GM19239 (cell line): ENCODE data around the gene CBS.
"Not testable (repeated sequence)": the region's sequence is repeated elsewhere in the genome, so short reads cannot be mapped to it uniquely, and the experiment has no call there.

Experiments used
- DNase-seq: peaks from one replicate; pipeline ENCODE4 v3.0.0; 2011; ENCODE audit warnings: low spot score; ENCODE audit not compliant: insufficient read length
- FAIRE-seq: peaks from 2 replicates; lab custom pipeline; 2011; peaks lifted over from hg19 to GRCh38; lab: Jason Lieb, UNC

CBS gene

DNA sequence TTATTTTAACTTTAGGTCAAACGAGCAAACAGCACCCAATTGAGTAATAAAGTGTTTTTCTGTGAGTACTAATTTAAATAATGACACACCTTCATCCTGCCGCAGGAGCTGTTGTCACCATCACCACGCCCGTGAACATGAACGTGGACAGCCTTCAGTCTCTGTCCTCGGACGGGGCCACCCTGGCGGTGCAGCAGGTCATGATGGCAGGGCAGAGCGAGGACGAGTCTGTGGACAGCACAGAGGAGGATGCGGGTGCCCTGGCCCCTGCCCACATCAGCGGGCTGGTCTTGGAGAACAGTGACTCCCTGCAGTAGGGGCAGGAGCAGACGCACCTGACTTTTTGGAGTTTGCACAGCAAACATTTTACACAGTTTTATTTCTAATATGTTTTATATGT, 45.9 kb downstream of the CBS start:
- DNase-seq (no peak), FAIRE-seq (no peak)

- no peak for FAIRE-seq
Observed at GRCh38 chr21:43027846-43028731, 47.5 kb downstream of the CBS start.

DNA sequence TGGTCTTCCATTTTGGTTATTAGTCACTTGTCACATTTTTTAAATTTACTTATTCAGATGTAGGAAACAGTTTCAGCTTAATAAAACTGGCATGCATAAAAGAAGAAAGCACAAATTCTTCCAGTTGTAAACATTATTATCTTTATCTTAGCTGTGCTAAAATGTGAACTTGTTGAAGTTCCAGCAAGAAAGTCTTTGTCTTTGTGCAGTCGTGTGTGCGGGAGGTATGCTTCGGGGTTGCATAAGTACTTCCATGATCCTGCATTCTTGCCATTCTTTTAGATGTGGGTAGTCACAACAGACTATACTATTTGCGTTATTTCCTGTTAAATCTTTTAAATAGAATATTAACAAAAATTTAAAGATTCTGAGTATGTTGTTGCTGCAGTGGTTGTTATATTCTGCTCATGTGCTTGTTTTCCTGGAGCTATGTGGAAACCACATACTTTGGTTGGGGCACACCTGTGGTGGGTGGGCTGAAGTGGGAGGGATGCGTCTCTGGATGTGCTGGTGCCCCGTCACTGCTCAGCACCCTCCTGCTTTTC, 49.9 kb downstream of the CBS start:
- DNase-seq: no peak
- no peak for FAIRE-seq

More at GRCh38 chr21:43027846-43028731, 47.5 kb downstream of the CBS start:
- DNase-seq: no peak

DNA sequence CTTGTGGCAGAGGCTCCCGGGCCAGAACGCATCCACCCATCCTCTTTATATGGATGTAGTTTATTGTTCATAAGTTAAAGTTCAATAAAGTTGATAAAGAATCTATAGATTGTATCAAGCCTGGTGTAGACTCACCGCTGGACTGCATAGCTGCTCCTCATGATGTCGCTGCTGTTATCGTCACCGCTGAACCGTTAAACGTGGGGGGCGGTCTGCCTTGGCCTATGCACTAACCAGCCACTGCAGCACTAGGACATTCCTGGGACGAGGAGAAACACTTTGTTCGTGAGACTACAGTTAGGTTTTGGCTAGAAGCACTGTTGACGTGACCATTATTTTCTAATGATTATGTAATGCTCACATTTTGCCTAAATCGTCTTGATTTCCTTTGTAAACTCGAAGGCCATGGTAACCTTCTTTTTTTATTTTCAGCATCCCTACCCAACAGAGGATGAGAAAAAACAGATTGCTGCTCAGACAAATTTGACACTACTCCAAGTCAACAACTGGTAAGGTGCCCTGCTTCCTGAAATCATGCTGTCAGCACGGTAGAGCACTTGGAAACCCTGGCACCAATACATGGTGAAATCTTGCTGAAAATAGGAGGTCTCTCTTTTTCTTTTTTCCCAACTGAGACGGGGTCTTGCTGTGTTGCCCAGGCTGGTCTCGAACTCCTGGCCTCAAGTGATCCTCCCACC, 51.0 kb downstream of the CBS start:
- no peak for DNase-seq
- no peak for FAIRE-seq

GRCh38 chr21:43023175-43023574, 52.5 kb downstream of the CBS start:
- no peak for DNase-seq
- FAIRE-seq: no peak

- DNase-seq: no peak
- FAIRE-seq: no peak
Observed at GRCh38 chr21:43021756-43022600, 53.7 kb downstream of the CBS start.

- DNase-seq (no peak), FAIRE-seq (no peak)
Observed at GRCh38 chr21:43021191-43021590, 54.4 kb downstream of the CBS start.

DNA sequence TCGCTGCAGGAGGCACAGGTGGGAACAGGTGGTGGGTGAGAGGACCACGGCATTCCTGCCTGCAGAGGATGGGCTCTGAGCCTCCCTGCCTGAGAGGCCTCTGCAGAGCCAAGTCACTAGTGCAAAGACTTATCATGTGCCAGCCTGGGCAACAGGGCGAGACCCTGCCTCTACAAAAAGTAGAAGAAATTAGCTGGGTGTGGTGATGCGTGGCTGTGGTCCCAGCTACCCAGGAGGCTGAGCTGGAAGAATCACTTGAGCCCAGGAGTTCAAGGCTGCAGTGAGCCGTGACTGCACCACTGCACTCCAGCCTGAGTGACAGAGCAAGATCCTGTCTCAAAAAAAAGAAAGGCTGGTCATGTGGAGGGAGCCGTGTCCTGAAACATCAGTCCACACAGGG, 54.9 kb downstream of the CBS start:
- DNase-seq: no peak
- no peak for FAIRE-seq

DNA sequence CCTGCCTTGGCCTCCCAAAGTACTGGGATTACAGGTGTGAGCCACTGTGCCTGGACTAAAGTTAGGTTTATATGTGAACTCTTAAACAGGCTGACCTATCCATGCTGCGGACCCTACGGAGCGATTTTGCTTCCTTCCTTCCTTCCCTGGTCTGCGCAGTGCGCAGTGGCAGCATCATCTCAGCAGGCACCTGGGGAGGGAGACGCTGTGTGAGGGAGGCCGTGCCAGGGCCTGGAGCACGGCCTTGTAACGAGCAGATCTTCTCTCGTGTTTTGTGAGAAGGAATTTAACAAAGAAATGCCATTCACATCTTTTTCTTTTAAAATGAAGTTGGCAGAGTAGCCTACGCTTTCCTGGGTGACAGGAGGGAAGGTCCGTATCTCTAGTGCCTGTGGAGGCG, 55.5 kb downstream of the CBS start:
- FAIRE-seq (no peak), DNase-seq (no peak)

GRCh38 chr21:43018519-43018918, 57.1 kb downstream of the CBS start:
- DNase-seq: no peak
- FAIRE-seq: no peak

- DNase-seq (no peak), FAIRE-seq (no peak)
Observed at GRCh38 chr21:43016728-43017127, 58.9 kb downstream of the CBS start.

GRCh38 chr21:43015906-43016540, 59.6 kb downstream of the CBS start:
- DNase-seq: no peak
- FAIRE-seq: no peak

DNA sequence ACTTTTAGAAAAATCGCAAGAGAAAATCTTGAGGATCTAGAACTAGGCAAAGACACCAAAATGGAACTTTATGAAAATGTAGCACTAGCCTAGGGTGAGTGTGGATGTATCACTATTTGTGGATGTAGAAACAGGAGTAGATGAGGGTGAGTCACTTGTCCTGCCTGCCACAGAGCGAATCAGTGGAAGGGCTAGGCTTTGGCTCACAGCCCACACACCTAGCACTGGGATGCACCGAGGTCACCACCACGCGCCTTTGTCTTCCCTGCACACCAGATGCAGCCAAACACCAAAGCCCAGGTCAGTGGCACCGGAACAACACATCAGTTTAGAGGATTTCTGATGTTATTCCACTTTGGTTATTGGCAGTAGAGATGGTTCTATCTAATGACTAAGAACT, 63.0 kb downstream of the CBS start:
- DNase-seq: no peak
- no peak for FAIRE-seq

- DNase-seq: no peak
- no peak for FAIRE-seq
Observed at GRCh38 chr21:43006874-43007208, 68.8 kb downstream of the CBS start.

DNA sequence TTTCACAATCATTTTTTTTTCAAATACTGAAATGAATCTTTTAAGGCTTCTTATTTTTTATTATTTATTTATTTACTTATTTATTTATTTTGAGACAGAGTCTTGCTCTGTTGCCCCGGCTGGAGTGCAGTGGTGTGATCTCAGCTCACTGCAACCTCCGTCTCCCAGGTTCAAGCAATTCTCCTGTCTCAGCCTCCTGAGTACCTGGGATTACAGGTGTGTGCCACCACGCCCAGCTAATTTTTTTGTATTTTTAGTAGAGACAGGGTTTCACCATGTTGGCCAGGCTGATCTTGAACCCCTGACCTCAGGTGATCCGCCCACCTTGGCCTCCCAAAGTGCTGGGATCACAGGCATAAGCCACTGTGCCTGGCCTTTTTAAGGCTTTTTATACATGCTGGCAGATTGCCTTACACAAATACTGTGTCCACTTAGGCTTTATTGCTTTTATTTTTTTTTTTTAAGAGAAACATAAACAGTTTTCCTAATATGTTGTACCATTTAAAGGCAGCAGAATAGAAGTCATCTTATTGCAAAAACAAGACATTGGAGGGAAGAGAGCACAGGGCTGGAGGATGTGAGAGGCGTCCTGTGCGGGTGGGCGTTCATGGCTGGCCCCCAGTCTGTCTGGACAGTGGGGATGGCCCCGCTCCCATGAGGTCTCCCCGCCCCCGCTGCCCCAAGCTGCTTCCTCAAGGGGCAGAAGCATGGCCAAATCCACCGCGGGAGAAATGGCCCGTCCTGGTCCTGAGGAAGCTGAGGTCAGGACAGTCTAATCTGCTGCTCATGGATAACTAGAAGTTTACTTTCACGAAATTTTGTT, 69.4 kb downstream of the CBS start:
- DNase-seq, FAIRE-seq: not testable (repeated sequence)

DNA sequence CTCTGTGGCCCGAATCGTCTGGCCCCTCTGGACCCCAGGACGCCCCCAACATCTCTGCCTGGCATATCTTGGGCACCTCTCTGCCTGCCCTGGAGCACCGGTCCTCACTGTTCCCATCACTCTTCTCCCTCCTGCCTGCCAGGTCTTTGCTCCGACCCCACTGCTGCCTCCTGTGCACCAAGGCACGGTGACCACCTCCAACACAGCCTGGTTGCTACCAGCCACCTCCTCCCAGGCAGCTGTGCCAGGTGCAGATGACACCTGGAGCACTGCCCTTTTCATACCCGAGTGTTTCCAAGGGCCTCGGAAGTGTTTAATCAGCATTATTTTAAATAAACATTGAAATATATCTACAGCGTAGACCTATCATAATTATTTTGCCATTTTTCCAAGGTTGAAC, 70.0 kb downstream of the CBS start:
- DNase-seq: no peak

DNA sequence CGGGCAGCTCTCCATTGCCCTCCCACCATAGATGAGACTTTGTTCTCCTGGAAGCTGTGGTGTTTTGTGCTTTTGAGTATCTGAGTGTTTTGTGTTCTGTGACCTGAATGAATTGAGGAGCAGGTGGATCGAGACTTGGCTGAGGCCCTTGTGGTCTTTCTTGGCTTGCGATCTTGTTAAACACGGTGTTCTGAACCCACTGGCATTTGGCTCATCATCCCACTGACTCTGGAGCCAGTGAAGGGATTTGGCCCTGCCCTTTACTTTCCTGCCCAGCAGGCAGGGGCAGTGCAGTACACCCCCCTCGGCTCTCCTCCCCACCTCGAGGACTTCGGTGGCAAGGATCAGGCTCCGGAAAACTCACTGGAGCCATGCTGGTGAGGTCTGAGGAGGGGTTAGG, 70.7 kb downstream of the CBS start:
- FAIRE-seq (no peak), DNase-seq (no peak)

More for the DNA sequence above, 70.0 kb downstream of the CBS start:
- FAIRE-seq: no peak
